ENCODE data around the gene PKN3.

GRCh38 chr9:128729302-128729701 is 27.0 kb downstream of the PKN3 start:
- no peak for TF ChIP-seq CTCF (IDR thresholded peaks at IDR 0.05)
- TF ChIP-seq POLR2A (IDR thresholded peaks at IDR 0.05), result no peak

All from thyroid gland (tissue), 4 donors.